Smooth muscle cell (in vitro differentiated cells): Measurements from ENCODE around the gene IFIT3. TPM values are rescaled to one million over a fixed set of nuclear protein-coding genes. Genes with fewer than 3 reads are reported as not detected.

Source experiments
- DNase-seq: peaks from one replicate; lab custom pipeline; 2025; ENCODE audit not compliant: unreplicated experiment; lab: John Stamatoyannopoulos, UW
- H2AFZ ChIP-seq: fragments of 200-600 bp; sonication (generic); 2 replicates; pipeline ENCODE4 v1.6.0; 2016; ENCODE audit warnings: antibody characterized with exemption, low read depth, mild to moderate bottlenecking
- H3F3A ChIP-seq: fragments of 200-600 bp; sonication (generic); 2 replicates; pipeline ENCODE4 v1.6.0; 2017; ENCODE audit warnings: antibody characterized with exemption, low read depth
- H3K27ac ChIP-seq: fragments of 200-600 bp; sonication (generic); 2 replicates; pipeline ENCODE4 v1.5.1; 2016; ENCODE audit warnings: low read depth, mild to moderate bottlenecking
- H3K27me3 ChIP-seq: fragments of 200-600 bp; sonication (generic); 2 replicates; pipeline ENCODE4 v1.6.1; 2016; ENCODE audit warnings: low read depth, mild to moderate bottlenecking
- H3K36me3 ChIP-seq: fragments of 200-600 bp; sonication (generic); 2 replicates; pipeline ENCODE4 v1.5.1; 2016; ENCODE audit warnings: low read depth
- H3K4me1 ChIP-seq: fragments of 200-600 bp; sonication (generic); 2 replicates; pipeline ENCODE4 v1.5.1; 2016; ENCODE audit warnings: low read depth
- H3K4me2 ChIP-seq: fragments of 200-600 bp; sonication (generic); 2 replicates; pipeline ENCODE4 v1.6.0; 2016; ENCODE audit warnings: mild to moderate bottlenecking
- H3K4me3 ChIP-seq: fragments of 200-600 bp; sonication (generic); 2 replicates; pipeline ENCODE4 v1.5.1; 2016; ENCODE audit warnings: mild to moderate bottlenecking
- H3K79me2 ChIP-seq: fragments of 200-600 bp; sonication (generic); 2 replicates; pipeline ENCODE4 v1.6.0; 2016; ENCODE audit warnings: low read depth, mild to moderate bottlenecking
- H3K9ac ChIP-seq: fragments of 200-600 bp; sonication (generic); 2 replicates; pipeline ENCODE4 v1.6.0; 2016; ENCODE audit warnings: low read depth
- H3K9me3 ChIP-seq: fragments of 200-600 bp; sonication (generic); replicated peaks from 2 replicates; pipeline ENCODE4 v1.5.1; 2016; ENCODE audit warnings: low read depth
- H4K20me1 ChIP-seq: fragments of 200-600 bp; sonication (generic); 2 replicates; pipeline ENCODE4 v1.6.0; 2016; ENCODE audit warnings: low read depth
- WGBS: methylation state at CpG from one replicate; pipeline ENCODE4 v1.1.7; 2016; ENCODE audit warnings: low lambda C conversion rate; 5-methylcytosine and 5-hydroxymethylcytosine counted together
- polyA plus RNA-seq: library from polyadenylated mRNA; unstranded; fragments of >200 nt; fragmentation: Nextera tagmentation; extraction: Ambion mirVana; gene quantifications from 2 replicates; pipeline ENCODE4 v1.2.1, GENCODE V29; 2016
- total RNA-seq: library from RNA; depleted of rRNA; stranded (reverse); fragments of >200 nt; gene quantifications from 2 replicates; pipeline ENCODE4 v1.2.3, GENCODE V29; 2014
- TF ChIP-seq, protein P1 (sequence below): fragments of 200-600 bp; sonication (generic); IDR thresholded peaks from 2 replicates; pipeline ENCODE4 v1.5.1; 2017; ENCODE audit warnings: borderline replicate concordance, mild to moderate bottlenecking, antibody characterized with exemption; ENCODE audit not compliant: insufficient read depth, poor library complexity, severe bottlenecking

IFIT3 gene
- total and polyA plus RNA-seq, 2 experiments from 2014 or later = 2.1 to 4.6 TPM

DNA sequence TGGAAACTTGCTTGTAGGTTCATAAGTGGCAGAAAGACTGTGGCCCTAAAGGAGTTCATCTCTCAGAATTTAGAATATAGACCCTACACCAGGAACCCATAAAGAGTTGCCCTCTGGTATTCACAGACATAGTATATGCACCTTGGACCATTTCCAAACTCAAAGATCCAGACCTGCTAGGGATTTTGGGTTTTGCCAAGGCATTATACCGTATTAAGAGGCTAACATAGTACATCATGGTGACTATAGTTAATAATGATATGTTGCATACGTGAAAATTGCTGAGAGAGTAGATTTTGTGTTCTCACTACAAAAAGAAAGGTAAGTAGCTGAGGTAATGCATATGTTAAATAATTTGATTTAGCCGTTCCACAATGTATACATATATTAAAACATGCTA, 13.9 kb downstream of the IFIT3 start:
- no peaks in the 10 kb centered on the region for H3K36me3 ChIP-seq
- TF ChIP-seq, protein P1, sequence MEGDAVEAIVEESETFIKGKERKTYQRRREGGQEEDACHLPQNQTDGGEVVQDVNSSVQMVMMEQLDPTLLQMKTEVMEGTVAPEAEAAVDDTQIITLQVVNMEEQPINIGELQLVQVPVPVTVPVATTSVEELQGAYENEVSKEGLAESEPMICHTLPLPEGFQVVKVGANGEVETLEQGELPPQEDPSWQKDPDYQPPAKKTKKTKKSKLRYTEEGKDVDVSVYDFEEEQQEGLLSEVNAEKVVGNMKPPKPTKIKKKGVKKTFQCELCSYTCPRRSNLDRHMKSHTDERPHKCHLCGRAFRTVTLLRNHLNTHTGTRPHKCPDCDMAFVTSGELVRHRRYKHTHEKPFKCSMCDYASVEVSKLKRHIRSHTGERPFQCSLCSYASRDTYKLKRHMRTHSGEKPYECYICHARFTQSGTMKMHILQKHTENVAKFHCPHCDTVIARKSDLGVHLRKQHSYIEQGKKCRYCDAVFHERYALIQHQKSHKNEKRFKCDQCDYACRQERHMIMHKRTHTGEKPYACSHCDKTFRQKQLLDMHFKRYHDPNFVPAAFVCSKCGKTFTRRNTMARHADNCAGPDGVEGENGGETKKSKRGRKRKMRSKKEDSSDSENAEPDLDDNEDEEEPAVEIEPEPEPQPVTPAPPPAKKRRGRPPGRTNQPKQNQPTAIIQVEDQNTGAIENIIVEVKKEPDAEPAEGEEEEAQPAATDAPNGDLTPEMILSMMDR = no peak
- no peaks in the 10 kb centered on the region for H3K27me3 ChIP-seq
- no peak overlapping the region for H3K4me2 ChIP-seq
- no peak for DNase-seq
- no peaks in the 10 kb centered on the region for H4K20me1 ChIP-seq
- H3F3A ChIP-seq = no peaks in the 10 kb centered on the region
- no peak overlapping the region for H3K9ac ChIP-seq
- H2AFZ ChIP-seq = no peak overlapping the region
- H3K4me3 ChIP-seq = no peak overlapping the region
- no peak overlapping the region for H3K27ac ChIP-seq
- no peaks in the 10 kb centered on the region for H3K79me2 ChIP-seq
- no peaks in the 10 kb centered on the region for H3K9me3 ChIP-seq
- H3K4me1 ChIP-seq = peaks cover 9% of the 10 kb centered on the region
- 82% methylated on average over 3 of the region's 3 CpGs for WGBS

- 86% methylated on average over 3 of the region's 3 CpGs for WGBS
- Histone ChIP-seq H3K27me3 (no peaks in the 10 kb centered on the region), H4K20me1 (no peaks in the 10 kb centered on the region), H3K79me2 (no peaks in the 10 kb centered on the region), H3K4me1 (peaks cover 15% of the 10 kb centered on the region), H2AFZ (no peak overlapping the region), H3K4me3 (no peak overlapping the region), H3K9me3 (no peaks in the 10 kb centered on the region), H3K27ac (no peak overlapping the region), H3K4me2 (no peak overlapping the region), H3F3A (no peaks in the 10 kb centered on the region), H3K36me3 (no peaks in the 10 kb centered on the region), H3K9ac (no peak overlapping the region)
- TF ChIP-seq, protein P1 = no peak
- DNase-seq = no peak
Observed at GRCh38 chr10:89342206-89342958, 14.6 kb downstream of the IFIT3 start.

DNA sequence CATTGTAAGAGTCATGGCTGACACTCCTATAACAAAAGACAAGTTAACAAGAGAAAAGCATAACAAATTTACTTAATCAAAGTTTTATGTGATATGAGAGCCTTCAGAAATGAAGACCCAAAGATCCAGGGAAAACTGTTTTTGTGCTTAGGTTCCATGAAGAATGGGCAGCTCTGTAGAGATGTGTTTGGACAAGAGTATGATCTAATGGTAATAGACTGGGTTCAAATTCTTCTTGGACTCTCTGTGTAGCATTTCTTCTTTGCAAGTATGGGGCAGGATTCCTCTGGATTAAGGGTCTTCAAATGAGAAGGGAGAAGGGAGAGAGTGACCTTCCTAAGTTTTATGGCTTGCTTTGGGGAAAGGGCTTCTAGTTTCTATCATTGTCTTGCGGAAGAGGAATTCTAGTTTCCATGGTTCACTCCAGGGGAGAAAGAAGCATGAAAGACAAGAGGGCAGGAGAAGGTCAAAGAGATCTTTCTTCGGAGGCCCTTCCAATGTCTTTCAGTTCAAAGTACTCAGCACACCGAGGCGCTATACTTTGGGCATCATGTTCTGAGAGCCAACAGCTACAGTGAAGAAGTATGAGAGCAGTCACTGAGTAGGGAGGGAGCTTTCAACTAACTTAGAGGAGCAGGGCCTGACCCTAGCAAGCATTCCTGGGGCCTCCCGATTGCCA, 15.4 kb downstream of the IFIT3 start:
- peaks cover 23% of the 10 kb centered on the region for H3K4me1 ChIP-seq
- H2AFZ ChIP-seq = no peak overlapping the region
- no peaks in the 10 kb centered on the region for H3K79me2 ChIP-seq
- H3F3A ChIP-seq = no peaks in the 10 kb centered on the region
- no peaks in the 10 kb centered on the region for H3K9me3 ChIP-seq
- 87% methylated on average over 5 of the region's 5 CpGs for WGBS
- DNase-seq = no peak
- H3K36me3 ChIP-seq = no peaks in the 10 kb centered on the region
- no peak overlapping the region for H3K4me3 ChIP-seq
- no peaks in the 10 kb centered on the region for H4K20me1 ChIP-seq
- TF ChIP-seq, protein P1 = no peak
- no peak overlapping the region for H3K4me2 ChIP-seq
- no peaks in the 10 kb centered on the region for H3K27me3 ChIP-seq
- H3K9ac ChIP-seq = no peak overlapping the region
- H3K27ac ChIP-seq = no peak overlapping the region

- Histone ChIP-seq H3K9ac (no peak overlapping the region), H3K9me3 (no peaks in the 10 kb centered on the region), H3F3A (no peaks in the 10 kb centered on the region), H3K36me3 (no peaks in the 10 kb centered on the region), H3K4me3 (no peak overlapping the region), H3K79me2 (no peaks in the 10 kb centered on the region), H2AFZ (no peak overlapping the region), H3K4me2 (no peak overlapping the region), H4K20me1 (no peaks in the 10 kb centered on the region), H3K4me1 (peaks cover 31% of the 10 kb centered on the region), H3K27me3 (no peaks in the 10 kb centered on the region), H3K27ac (no peak overlapping the region)
- TF ChIP-seq, protein P1 = no peak
- DNase-seq = no peak
- WGBS = 81% methylated on average over 2 of the region's 2 CpGs
Observed at GRCh38 chr10:89344156-89344555, 16.4 kb downstream of the IFIT3 start.
